GM21381 (cell line): ENCODE results near the gene STIM2.

ENCODE experiments used
- ATAC-seq: cut with Tn5 transposase; IDR thresholded peaks from one replicate; pipeline ENCODE4 v1.9.1; 2021; ENCODE audit warnings: mild to moderate bottlenecking, moderate library complexity; ENCODE audit not compliant: unreplicated experiment

STIM2 gene

GRCh38 chr4:26996745-26997144, 136.1 kb downstream of the STIM2 start:
- no peak for ATAC-seq

- no peak for ATAC-seq
These were observed 139.0 kb downstream of the STIM2 start for GRCh38 chr4:26999689-27000088.

GRCh38 chr4:27000122-27000521, 139.5 kb downstream of the STIM2 start:
- ATAC-seq = no peak

DNA sequence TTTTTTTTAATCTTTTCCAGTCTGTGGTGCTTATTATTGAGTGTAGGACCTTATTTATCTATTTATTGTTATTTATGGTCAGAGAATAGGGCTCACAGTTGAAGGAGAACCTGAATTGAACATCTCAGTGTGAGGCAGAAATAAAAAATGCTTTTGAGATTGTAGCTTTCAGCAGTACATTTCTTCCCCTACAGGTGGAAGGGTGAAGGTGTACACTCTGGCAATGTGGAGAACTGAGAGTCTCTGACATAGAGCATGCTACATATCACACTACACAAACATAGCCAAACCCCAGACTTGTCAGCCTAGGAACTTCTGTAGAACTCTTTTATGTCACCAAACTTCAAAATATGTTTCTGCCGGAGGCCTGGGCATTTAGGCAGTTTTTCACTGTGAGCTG, 140.2 kb downstream of the STIM2 start:
- ATAC-seq = peak; percentile 52

DNA sequence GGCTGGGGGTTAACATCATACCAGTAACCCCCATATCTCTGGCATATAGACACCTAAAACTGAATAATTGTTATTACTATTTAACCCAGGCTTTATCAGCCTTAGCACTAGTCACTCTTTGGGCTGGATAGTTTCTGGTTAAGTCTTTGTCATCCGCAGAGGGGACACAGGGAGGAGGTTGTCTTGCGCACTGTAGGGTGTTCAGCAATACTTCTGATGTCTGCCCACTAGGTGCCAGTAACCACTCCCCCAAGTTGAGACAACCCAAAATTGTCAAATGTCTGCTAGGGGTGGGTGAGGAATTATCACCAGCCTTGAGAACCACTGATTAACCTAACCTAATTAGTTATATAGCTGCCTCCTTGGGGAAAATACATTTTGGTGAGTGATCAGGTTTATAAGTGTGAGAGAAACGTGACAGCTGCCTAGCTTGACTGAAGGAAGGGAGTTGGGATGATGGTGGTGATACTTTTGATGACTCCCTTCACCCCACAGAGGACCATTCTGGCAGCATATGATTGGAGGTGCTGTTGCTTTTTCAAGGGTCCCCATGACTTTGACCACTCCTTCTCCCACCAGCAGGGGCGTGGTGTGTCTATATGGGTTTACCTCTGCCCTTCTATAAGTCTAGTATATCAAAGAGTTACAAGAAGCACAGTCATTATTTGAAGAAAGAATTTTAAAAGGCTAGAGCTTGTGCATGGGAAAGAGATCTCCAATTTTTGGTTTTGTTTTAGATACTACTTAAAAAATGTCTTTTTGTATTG, 140.9 kb downstream of the STIM2 start:
- no peak for ATAC-seq

DNA sequence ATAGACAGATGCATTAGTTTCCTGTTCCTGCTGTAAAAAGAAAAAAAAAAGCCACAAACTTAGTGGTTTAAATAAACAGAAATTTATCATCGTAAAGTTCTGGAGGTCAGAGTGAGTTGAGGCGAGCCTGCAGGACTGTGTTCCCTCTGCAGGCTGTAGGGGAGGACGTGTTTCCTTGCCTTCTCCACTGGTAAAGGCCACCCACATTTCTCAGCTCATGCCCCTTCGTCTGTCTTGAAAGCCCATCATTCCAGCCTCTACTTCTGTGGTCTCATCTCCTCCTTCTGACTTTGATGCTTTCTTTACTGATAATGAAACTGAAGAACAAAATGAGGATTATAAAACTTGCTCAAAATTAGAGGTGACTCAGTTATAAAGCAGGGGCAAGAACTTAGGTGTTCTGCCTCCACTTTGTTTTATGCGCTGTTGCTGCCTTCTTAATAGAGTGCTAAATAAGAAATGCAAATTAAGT, 143.0 kb downstream of the STIM2 start:
- ATAC-seq = no peak

DNA sequence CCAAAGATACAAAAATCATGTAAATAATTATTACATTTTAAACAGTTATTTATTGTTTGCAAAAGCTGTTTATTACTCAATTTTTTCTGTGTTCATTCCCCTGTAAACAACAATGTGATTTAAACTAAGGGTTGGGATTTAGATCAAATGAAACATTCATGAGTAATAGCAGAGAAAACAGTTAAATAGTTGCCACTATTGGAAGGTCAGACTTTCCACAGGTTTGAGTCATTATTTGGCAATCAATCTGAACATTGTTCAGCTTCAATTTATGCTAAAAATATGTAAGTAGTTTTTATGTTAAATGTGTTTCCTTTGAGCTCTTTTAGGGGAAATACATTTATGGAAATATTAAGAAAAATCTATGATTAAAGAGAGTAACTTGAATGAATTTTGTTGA, 144.9 kb downstream of the STIM2 start:
- ATAC-seq = no peak

DNA sequence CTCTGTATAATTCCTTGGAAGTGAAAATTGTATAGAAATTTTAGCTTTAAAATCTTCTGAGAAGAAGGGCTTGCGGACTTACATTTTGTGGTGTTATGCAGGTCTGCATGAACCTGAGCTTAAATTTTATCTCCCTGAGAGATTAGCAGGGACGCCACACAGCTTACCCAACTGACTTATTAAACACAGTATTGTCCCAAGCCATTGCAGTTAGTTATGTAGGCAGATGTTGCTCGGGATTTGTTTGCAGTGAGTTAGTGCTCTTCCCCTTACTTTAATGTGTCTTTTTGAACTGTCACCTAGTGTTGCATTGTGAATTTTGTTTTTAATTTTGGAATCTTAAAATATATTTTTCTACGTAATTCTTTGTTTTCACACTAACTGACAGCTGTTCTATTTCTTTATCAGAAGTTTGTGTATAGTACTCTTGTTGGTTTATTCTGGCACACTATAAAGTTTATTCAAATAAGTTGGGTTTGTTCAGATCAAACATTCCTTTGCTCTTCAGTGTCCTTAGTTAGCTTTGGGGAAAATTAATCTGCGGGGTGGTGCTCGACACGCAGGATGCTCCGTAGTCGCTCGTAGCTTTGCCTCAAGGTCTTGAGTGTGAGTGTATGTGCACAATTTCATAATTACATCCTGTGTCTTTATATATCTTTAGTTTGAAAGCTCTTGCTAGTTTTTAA, 145.4 kb downstream of the STIM2 start:
- ATAC-seq = no peak

DNA sequence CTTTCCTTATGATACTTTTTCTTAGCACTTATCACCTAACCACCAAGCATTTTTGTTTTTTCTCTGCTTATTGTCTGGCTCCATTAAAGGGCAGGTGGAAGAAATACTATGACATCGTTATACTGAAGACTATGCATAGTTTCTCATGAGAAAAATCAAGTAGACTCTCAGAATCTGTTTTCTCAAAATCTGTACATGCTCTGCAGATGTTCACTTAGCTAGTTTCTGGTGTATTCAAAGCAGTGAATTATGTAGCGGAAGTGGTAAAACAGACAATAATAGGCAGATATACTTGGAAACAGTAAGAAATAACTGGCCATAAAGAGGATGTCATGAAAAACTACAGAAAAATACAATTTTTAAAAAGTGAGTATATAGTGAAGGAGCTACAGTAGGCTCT, 146.0 kb downstream of the STIM2 start:
- no peak for ATAC-seq

DNA sequence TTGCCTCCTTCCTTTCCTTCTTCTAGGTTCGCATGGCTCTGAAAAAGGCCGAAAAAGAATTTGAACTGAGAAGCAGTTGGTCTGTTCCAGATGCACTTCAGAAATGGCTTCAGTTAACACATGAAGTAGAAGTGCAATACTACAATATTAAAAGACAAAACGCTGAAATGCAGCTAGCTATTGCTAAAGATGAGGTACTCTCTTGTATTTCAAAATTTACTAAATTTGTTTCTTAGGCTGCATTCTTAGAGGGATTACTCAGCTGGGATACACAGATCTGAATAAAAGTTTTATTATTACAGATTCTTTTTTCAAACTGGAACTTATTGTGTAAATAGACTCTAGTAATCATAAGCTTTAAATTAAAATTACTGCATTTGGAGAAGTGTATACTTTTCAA, 146.9 kb downstream of the STIM2 start:
- no peak for ATAC-seq

GRCh38 chr4:27008679-27009078, 148.0 kb downstream of the STIM2 start:
- ATAC-seq = no peak

GRCh38 chr4:27009539-27009938, 148.9 kb downstream of the STIM2 start:
- no peak for ATAC-seq

DNA sequence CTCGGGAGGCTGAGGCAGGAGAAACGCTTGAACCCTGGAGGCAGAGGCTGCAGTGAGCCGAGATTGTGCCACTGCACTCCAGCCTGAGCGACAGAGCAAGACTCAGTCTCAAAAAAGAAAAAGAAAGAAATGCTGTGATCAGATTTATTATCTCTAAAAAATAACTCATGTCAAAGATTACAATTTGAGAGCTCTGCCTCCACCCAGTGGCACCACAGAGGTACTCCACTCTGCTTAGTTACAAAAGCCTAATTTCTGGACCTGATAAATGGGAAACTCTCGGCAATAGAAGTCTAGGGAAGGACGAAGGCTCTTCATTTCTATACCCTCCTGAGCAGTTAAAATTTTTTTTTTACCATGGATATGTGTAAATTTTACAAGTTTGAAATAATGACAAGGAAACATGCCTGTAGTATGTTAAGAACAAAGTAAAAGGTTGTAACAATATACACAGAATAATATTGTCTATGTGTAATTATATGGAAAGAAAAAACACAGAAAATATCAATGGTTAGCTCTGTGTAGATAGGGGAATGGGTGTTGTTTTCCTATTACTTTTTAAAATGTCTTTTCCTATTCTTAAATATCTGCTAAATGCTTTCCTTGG, 149.8 kb downstream of the STIM2 start:
- peak; percentile 84 for ATAC-seq

DNA sequence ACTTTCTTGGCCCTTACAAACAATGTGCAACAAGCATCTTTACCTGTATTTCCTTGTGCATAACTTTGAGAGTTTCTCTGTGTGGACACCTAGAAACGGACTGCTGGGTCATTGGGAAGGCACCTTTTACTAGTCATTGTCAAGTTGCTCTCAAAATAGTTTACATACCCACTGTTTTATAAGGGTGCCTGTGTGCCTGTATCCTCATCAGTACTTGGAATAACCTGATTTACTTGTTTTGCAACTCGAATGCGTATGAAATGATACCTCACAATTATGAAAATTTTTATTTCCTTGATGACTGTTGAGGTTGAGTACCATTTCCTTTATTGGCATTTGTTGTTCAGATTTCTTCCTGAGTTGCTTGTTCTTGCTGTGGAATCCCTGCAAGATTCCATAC, 150.8 kb downstream of the STIM2 start:
- no peak for ATAC-seq

GRCh38 chr4:27013012-27013411, 152.4 kb downstream of the STIM2 start:
- ATAC-seq = no peak

DNA sequence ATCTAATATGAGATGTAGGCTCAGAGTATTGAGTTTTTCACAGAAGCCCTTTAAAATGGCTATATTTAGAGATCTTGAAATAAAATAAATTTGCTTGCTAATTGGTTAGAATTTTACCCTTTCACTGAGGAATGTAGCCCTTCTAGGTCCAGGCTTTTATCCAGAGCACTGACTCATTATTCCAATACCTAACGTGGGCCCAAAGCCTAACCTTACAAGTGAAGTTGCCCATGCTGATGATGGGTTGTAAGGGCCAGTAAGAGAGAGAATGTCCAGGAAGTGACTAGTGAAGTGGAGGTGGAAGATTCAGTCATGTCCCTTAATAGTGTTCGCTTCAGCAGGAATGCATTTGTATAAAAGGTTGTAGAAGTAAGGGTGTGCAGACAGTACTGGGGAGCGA, 155.9 kb downstream of the STIM2 start:
- no peak for ATAC-seq

DNA sequence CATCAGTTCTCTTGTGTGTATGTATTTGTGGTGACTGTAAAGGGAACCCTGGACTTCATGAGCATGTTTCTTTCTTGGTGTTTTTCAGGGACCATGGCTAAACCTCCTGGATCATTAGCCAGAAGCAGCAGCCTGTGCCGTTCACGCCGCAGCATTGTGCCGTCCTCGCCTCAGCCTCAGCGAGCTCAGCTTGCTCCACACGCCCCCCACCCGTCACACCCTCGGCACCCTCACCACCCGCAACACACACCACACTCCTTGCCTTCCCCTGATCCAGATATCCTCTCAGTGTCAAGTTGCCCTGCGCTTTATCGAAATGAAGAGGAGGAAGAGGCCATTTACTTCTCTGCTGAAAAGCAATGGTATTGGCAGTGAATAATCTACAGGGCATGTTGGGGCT, 157.0 kb downstream of the STIM2 start:
- ATAC-seq = no peak

DNA sequence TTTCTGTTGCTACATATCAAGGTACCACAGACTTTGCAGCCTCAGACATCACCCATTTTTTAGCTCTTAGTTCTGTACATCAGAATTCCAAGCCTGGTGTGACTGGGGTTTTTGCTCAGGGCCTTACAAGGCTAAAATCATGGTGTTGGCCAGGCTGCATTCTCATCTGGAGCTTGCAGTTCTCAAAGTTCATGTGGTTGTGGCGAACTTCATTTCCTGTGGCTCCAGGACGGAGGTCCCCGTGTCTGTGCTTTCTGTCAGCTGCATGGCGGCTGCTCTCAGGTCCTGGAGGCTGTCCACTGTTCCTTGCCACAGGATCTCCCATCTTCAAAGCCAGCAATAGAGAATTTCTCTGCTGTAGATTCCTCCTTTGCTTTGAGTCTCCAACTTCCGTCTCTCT, 157.4 kb downstream of the STIM2 start:
- ATAC-seq = no peak

DNA sequence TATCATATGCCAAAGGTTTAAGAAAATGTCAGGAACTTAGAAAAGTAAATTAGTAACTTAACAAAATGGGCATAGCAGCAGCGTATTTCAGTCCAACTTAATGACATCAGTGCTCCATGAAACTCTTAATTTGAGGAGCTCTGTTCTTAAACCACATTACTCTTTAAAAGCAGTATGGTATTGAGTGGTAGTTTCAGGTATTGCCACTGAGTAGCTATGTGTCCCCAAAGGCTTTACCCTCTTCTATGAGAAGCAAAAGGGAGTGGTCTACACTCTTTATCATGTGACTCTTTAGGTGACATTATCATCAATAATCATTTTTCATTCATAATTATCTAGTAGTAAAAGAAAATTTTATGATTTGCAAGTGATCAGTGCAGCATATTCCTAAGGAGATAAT, 158.3 kb downstream of the STIM2 start:
- ATAC-seq = no peak

- no peak for ATAC-seq
These were observed 159.1 kb downstream of the STIM2 start for GRCh38 chr4:27019766-27020165.

- ATAC-seq = no peak
These were observed 159.6 kb downstream of the STIM2 start for GRCh38 chr4:27020203-27020602.

DNA sequence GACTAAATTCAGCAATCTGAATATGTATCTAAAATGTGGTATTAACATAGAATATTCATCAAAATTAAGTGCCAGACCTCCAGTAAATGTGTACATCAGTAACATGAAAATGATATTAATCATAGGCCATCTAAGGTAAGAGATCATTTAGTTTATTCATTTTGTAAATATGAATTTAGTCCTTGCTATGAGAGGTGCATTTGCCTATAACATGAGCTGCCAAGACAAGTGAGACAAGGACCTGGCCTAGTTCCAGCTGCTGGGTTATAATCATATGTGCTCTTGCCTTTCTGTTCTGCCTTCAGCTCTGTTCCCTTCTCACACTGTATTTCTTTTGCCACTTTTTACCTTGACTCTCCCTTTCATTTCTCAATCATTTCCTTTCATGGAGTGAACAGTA, 160.0 kb downstream of the STIM2 start:
- no peak for ATAC-seq
